ENCODE measurements around the gene MACROH2A1. TPM values are rescaled to one million over a fixed set of nuclear protein-coding genes. Genes with fewer than 3 reads are reported as not detected.
A peak's percentile ranks its signal among the peaks of the same experiment; 100 is the strongest.

MACROH2A1 gene
- total and polyA plus RNA-seq, 2 experiments from 2014 or later: 64.9 to 81.6 TPM

GRCh38 chr5:135426102-135427082 lies 27.4 kb upstream of the MACROH2A1 start:
- H3K27me3 ChIP-seq (ENCODE audit: insufficient read depth): no peaks in the 10 kb centered on the region
- H4K20me1 ChIP-seq (replicated peaks; ENCODE audit: insufficient read depth): no peaks in the 10 kb centered on the region
- ATAC-seq: peak; percentile 91
- H3K36me3 ChIP-seq (ENCODE audit: insufficient read depth): no peaks in the 10 kb centered on the region
- Mint-ChIP-seq H3K9me3 (peaks cover 11% of the 10 kb centered on the region; the same call in 2 of the 3 replicates), H3K4me1 (no peaks in the 10 kb centered on the region), H3K27ac (no peak overlapping the region), H3K4me3 (no peak overlapping the region), H3K27me3 (ENCODE audit: insufficient read depth, low read depth, poor library complexity) (peaks cover 2% of the 10 kb centered on the region), H3K36me3 (ENCODE audit: low read depth) (peaks cover 8% of the 10 kb centered on the region; the same call in 2 of the 3 replicates)
- TF ChIP-seq ZNF462 (CRISPR knock-in tag; IDR thresholded peaks at IDR 0.05) (no peak), CTCF (conservative IDR thresholded peaks at IDR 0.05; ENCODE audit: low read depth in 2 of 2) (peak; percentile 82 to 85)
- H3K27ac ChIP-seq (ENCODE audit: low read depth): no peak overlapping the region
- no peaks in the 10 kb centered on the region for H3K4me1 ChIP-seq (ENCODE audit: insufficient read depth)
- H3K4me2 ChIP-seq: no peak overlapping the region
- H3F3A ChIP-seq (replicated peaks; ENCODE audit: low read depth): no peaks in the 10 kb centered on the region
- H3K79me2 ChIP-seq (replicated peaks; ENCODE audit: insufficient read depth): no peaks in the 10 kb centered on the region
- H3K9me2 ChIP-seq (ENCODE audit: insufficient read depth): no peaks in the 10 kb centered on the region
- H2AFZ ChIP-seq: no peak overlapping the region
- H3K4me3 ChIP-seq: no peak overlapping the region
- peak; percentile 82 for DNase-seq (ENCODE audit: low spot score)

Data from GM23338 (cell line).